Osteoblast (primary cell): ENCODE data around the gene IFT22. TPM values are rescaled to one million over a fixed set of nuclear protein-coding genes. Genes with fewer than 3 reads are reported as not detected.
A peak's percentile ranks its signal among the peaks of the same experiment; 100 is the strongest.

Experiments used
- DNase-seq: peaks from one replicate; pipeline ENCODE4 v3.0.0; 2011; ENCODE audit warnings: low spot score, mixed read lengths; ENCODE audit not compliant: insufficient read length; ENCODE audit errors: missing footprints
- H2AFZ ChIP-seq: 2 replicates; pipeline ENCODE4 v1.6.0; 2011; ENCODE audit warnings: mild to moderate bottlenecking, low read length
- H3K27ac ChIP-seq: 2 replicates; pipeline ENCODE4 v1.5.1; 2011; ENCODE audit warnings: mild to moderate bottlenecking, low read depth, low read length, moderate library complexity
- H3K27me3 ChIP-seq: 2 replicates; pipeline ENCODE4 v1.6.0; 2012; ENCODE audit warnings: mild to moderate bottlenecking, control low read depth, inconsistent platforms, low read length, moderate library complexity; ENCODE audit not compliant: insufficient read depth
- H3K36me3 ChIP-seq: 2 replicates; pipeline ENCODE4 v1.5.1; 2011; ENCODE audit warnings: mild to moderate bottlenecking, low read length, control low read depth, moderate library complexity; ENCODE audit not compliant: insufficient read depth
- H3K4me1 ChIP-seq: 2 replicates; pipeline ENCODE4 v1.5.1; 2011; ENCODE audit warnings: mild to moderate bottlenecking, low read length, control low read depth, moderate library complexity; ENCODE audit not compliant: insufficient read depth
- H3K4me2 ChIP-seq: 2 replicates; pipeline ENCODE4 v1.6.0; 2011; ENCODE audit warnings: mild to moderate bottlenecking, low read length; ENCODE audit not compliant: insufficient read depth
- H3K4me3 ChIP-seq: fragments of 200-600 bp; sonication (generic); 3 replicates; pipeline ENCODE4 v1.5.1; 2012; ENCODE audit warnings: mild to moderate bottlenecking, low read length, inconsistent platforms; ENCODE audit not compliant: insufficient read depth
- H3K79me2 ChIP-seq: 2 replicates; pipeline ENCODE4 v1.6.0; 2012; ENCODE audit warnings: mild to moderate bottlenecking, low read length, control low read depth, inconsistent platforms; ENCODE audit not compliant: insufficient read depth
- H3K9me3 ChIP-seq: 2 replicates; pipeline ENCODE4 v1.5.1; 2011; ENCODE audit warnings: low read depth, low read length, control low read depth
- H4K20me1 ChIP-seq: 2 replicates; pipeline ENCODE4 v1.6.0; 2012; ENCODE audit warnings: mild to moderate bottlenecking, low read length, control low read depth; ENCODE audit not compliant: insufficient read depth
- CTCF ChIP-seq: IDR thresholded peaks from 2 replicates; pipeline ENCODE4 v1.5.1; 2011; ENCODE audit warnings: mild to moderate bottlenecking, low read depth, low read length, moderate library complexity; ENCODE audit errors: extremely low read depth
- total RNA-seq: library from RNA; depleted of rRNA; stranded (reverse); fragments of >200 nt; gene quantifications from 2 replicates; pipeline ENCODE4 v1.2.3, GENCODE V29; 2012

Gene IFT22
- 32.7 and 35.8 TPM in 2 replicates for total RNA-seq

GRCh38 chr7:101321491-101322401, at the start of gene IFT22:
Gene IFT22 (minus strand): TSS chr7:101321812. CDS start chr7:101321709, 103 bp downstream.
- no peaks in the 10 kb centered on the region for H3K36me3 ChIP-seq
- peak within 1 kb of the TSS; percentile 77 for H3K27ac ChIP-seq
- DNase-seq: peak; percentile 98
- H4K20me1 ChIP-seq: no peaks in the 10 kb centered on the region
- TF ChIP-seq CTCF: peak; percentile 38
- peaks cover 10% of the 10 kb centered on the region for H3K79me2 ChIP-seq
- no peaks in the 10 kb centered on the region for H3K27me3 ChIP-seq
- peak within 1 kb of the TSS; percentile 90 for H3K4me3 ChIP-seq
- no peaks in the 10 kb centered on the region for H3K9me3 ChIP-seq
- peak within 1 kb of the TSS; percentile 99 for H2AFZ ChIP-seq
- peak within 1 kb of the TSS; percentile 96 for H3K4me2 ChIP-seq
- peaks cover 11% of the 10 kb centered on the region for H3K4me1 ChIP-seq

- Histone ChIP-seq H3K27me3 (peaks cover 27% of the 10 kb centered on the region), H4K20me1 (no peaks in the 10 kb centered on the region), H3K4me3 (no peak overlapping the region), H3K27ac (no peak overlapping the region), H3K36me3 (no peaks in the 10 kb centered on the region), H2AFZ (no peak overlapping the region), H3K9me3 (no peaks in the 10 kb centered on the region), H3K4me1 (no peaks in the 10 kb centered on the region), H3K4me2 (no peak overlapping the region), H3K79me2 (no peaks in the 10 kb centered on the region)
- no peak for TF ChIP-seq CTCF
- DNase-seq: peak; percentile 34
Observed at GRCh38 chr7:101370836-101371235, 49.2 kb upstream of the IFT22 start.

GRCh38 chr7:101368422-101369165, 47.0 kb upstream of the IFT22 start:
- H3K79me2 ChIP-seq: no peaks in the 10 kb centered on the region
- no peak overlapping the region for H3K4me3 ChIP-seq
- H3K4me1 ChIP-seq: peaks cover 2% of the 10 kb centered on the region
- no peak for TF ChIP-seq CTCF
- no peaks in the 10 kb centered on the region for H4K20me1 ChIP-seq
- H3K27ac ChIP-seq: no peak overlapping the region
- peak; percentile 63 for DNase-seq
- no peaks in the 10 kb centered on the region for H3K36me3 ChIP-seq
- peaks cover 25% of the 10 kb centered on the region for H3K27me3 ChIP-seq
- H3K4me2 ChIP-seq: no peak overlapping the region
- no peaks in the 10 kb centered on the region for H3K9me3 ChIP-seq
- no peak overlapping the region for H2AFZ ChIP-seq

- H3K79me2 ChIP-seq: no peaks in the 10 kb centered on the region
- peaks cover 19% of the 10 kb centered on the region for H3K27me3 ChIP-seq
- no peak overlapping the region for H3K27ac ChIP-seq
- no peaks in the 10 kb centered on the region for H4K20me1 ChIP-seq
- H3K4me2 ChIP-seq: no peak overlapping the region
- peak; percentile 39 for DNase-seq
- H3K4me1 ChIP-seq: peaks cover 4% of the 10 kb centered on the region
- TF ChIP-seq CTCF: no peak
- H2AFZ ChIP-seq: no peak overlapping the region
- no peak overlapping the region for H3K4me3 ChIP-seq
- no peaks in the 10 kb centered on the region for H3K9me3 ChIP-seq
- H3K36me3 ChIP-seq: no peaks in the 10 kb centered on the region
Observed at GRCh38 chr7:101367676-101368075, 46.1 kb upstream of the IFT22 start.
